Ovary (tissue), 9 donors: Measurements from ENCODE around the gene HAGH. TPM values are rescaled to one million over a fixed set of nuclear protein-coding genes. Genes with fewer than 3 reads are reported as not detected.

Experiments
- DNase-seq, 5 donors: peaks; one replicate each; pipeline ENCODE4 v3.0.0-alpha.2; 2019 to 2020
- H3K27ac ChIP-seq, 2 donors: fragments of 200-600 bp; one replicate each; pipeline versions ENCODE4 v1.5.1 to v1.8.0; 2019 to 2022
- H3K27me3 ChIP-seq: fragments of 200-600 bp; one replicate; pipeline ENCODE4 v1.8.0; 2022
- H3K36me3 ChIP-seq: fragments of 200-600 bp; sonication (generic); one replicate; pipeline ENCODE4 v1.5.1; 2019
- H3K4me1 ChIP-seq: one replicate; pipeline ENCODE4 v1.8.1; 2013; ENCODE audit warnings: mild to moderate bottlenecking, moderate library complexity; ENCODE audit not compliant: insufficient read depth
- H3K4me3 ChIP-seq: fragments of 200-600 bp; sonication (generic); one replicate; pipeline ENCODE4 v1.5.1; 2017
- H3K9me3 ChIP-seq, 2 donors: fragments of 200-600 bp in 1 of 2; sonication (generic) in 1 of 2; one replicate each; pipeline versions ENCODE4 v1.5.1 to v1.8.1; 2013 to 2019; ENCODE audit warnings: mild to moderate bottlenecking in 1 of 2, moderate library complexity in 1 of 2
- EP300 ChIP-seq: sonication (generic); formaldehyde crosslinking; IDR thresholded peaks from one replicate; pipeline ENCODE4 v1.6.1; 2017; ENCODE audit warnings: antibody characterized with exemption
- POLR2A ChIP-seq: fragments of 450-650 bp; IDR thresholded peaks from one replicate; pipeline ENCODE4 v1.6.1; 2017; ENCODE audit warnings: antibody characterized with exemption, mild to moderate bottlenecking, moderate library complexity
- WGBS, 3 donors: extraction: QIAGEN DNeasy Blood & Tissue Kit in 1 of 3; methylation state at CpG; one replicate each; pipeline versions ENCODE4 v1.1.5 to v1.1.7; 2013 to 2017; 5-methylcytosine and 5-hydroxymethylcytosine counted together
- intact Hi-C, 4 donors: fragments of 100-400 bp; cut with DNase I; formaldehyde crosslinking; loops; one replicate each; pipeline versions ENCODE4 v1.11.0 to v1.15.1; 2022 to 2023
- polyA plus RNA-seq, 2 donors: library from polyadenylated mRNA; stranded (reverse); fragments of 200-250 nt in 1 of 2; fragments of 350-450 nt in 1 of 2; fragmentation: Illumina TruSeq in 1 of 2; extraction: RNeasy Lipid Tissue Mini Kit (QIAGEN cat#74804) in 1 of 2; gene quantifications; one replicate each; pipeline ENCODE4 v1.2.3, GENCODE V29; 2013 to 2014
- total RNA-seq, 7 donors: library from RNA; depleted of rRNA in 2 of 7; stranded (reverse); fragments of >200 nt in 2 of 7; fragmentation: NEBNext Ultra II Directional in 3 of 7; extraction: Animal tissue kit (Norgen Biotek cat#: 25700) in 3 of 7; gene quantifications; one replicate each; pipeline versions ENCODE4 v1.1.0 to v1.2.4, GENCODE V29; 2016 to 2023
- TF ChIP-seq, protein P1 (sequence below), 3 donors: fragments of 450-650 bp in 2 of 3; fragments of 200-600 bp in 1 of 3; IDR thresholded peaks; one replicate each; pipeline versions ENCODE4 v1.5.1 to v1.8.0; 2016 to 2022; ENCODE audit warnings: antibody characterized with exemption in 3 of 3, mild to moderate bottlenecking in 1 of 3
- donor health status: DM: no; HTN: no; CAD: no; lungs with moderate emphysema.
- donor health status: DM: no; HTN: no; CAD: no.
- donor health status: Bipolar disorder and iron deficiency.
- donor health status: DM: yes; HTN: yes; CAD: no.
- donor health status: DM: no; HTN: no; CAD: no.
- donor health status: DM: yes; HTN: yes; CAD: no.

Gene HAGH
- total and polyA plus RNA-seq, 9 donors, result 7.7 to 70.2 (median 37.0) TPM

DNA sequence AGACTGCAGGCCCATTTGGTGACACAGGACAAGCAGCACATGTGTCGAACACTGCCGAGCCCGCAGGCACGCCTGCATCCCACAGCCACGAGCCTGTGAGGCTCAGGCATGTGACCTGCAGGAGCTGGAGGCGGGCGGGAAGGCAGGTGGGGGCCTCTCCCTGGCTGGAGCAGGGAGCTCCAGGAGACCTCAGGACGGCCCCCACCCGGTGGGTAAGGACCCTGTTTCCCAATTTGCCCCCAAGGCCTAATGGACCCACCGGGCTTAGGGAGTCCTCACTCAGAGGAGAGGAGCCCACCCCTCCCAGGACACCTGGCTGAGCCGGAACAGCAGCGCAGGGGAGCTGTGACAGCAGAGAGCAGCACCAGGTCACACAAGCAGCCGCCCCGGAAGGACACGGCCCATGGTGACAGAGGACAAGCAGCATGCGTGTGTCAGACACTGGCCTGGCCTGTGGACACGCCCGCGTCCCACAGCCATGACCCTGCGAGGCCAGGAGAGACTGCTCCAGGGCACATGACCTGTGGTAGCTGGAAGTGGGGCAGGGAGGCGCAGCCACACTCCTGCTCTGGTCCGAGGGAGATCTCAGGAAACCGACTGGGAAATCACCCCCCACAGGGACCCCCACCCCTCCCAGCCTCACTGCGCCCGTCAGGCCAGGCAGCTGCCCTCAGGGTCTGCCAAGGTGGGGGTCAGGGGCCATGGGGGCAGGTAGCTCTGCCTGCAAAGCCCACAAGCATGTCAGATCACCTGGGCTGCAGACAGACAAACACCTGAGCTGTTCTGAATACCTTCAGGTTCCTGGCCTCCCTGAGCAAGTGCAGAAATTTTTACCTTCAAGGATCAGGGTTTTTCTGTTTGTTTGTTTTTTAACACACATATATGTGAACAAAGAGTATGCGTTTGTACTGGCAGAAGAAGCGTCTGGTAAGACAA is 46.6 kb downstream of the HAGH start:
- H3K27ac ChIP-seq, result no peak overlapping the region
- TF ChIP-seq EP300 (no peak), POLR2A (no peak)
- TF ChIP-seq, protein P1, sequence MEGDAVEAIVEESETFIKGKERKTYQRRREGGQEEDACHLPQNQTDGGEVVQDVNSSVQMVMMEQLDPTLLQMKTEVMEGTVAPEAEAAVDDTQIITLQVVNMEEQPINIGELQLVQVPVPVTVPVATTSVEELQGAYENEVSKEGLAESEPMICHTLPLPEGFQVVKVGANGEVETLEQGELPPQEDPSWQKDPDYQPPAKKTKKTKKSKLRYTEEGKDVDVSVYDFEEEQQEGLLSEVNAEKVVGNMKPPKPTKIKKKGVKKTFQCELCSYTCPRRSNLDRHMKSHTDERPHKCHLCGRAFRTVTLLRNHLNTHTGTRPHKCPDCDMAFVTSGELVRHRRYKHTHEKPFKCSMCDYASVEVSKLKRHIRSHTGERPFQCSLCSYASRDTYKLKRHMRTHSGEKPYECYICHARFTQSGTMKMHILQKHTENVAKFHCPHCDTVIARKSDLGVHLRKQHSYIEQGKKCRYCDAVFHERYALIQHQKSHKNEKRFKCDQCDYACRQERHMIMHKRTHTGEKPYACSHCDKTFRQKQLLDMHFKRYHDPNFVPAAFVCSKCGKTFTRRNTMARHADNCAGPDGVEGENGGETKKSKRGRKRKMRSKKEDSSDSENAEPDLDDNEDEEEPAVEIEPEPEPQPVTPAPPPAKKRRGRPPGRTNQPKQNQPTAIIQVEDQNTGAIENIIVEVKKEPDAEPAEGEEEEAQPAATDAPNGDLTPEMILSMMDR (IDR thresholded peaks at IDR 0.05), result no peak
- H3K4me1 ChIP-seq, result peaks cover 8% of the 10 kb centered on the region
- H3K4me3 ChIP-seq, result no peak overlapping the region
- no peaks in the 10 kb centered on the region for H3K36me3 ChIP-seq
- 73 to 77% (median 76%) methylated on average over 18 to 27 of the region's 27 CpGs for WGBS, 3 donors
- no peaks in the 10 kb centered on the region for H3K9me3 ChIP-seq
- H3K27me3 ChIP-seq, result no peaks in the 10 kb centered on the region
- intact Hi-C loops, result no loop called here
- DNase-seq, result peak in 3 of 5 donors; percentile 27 to 47 (median 43)

DNA sequence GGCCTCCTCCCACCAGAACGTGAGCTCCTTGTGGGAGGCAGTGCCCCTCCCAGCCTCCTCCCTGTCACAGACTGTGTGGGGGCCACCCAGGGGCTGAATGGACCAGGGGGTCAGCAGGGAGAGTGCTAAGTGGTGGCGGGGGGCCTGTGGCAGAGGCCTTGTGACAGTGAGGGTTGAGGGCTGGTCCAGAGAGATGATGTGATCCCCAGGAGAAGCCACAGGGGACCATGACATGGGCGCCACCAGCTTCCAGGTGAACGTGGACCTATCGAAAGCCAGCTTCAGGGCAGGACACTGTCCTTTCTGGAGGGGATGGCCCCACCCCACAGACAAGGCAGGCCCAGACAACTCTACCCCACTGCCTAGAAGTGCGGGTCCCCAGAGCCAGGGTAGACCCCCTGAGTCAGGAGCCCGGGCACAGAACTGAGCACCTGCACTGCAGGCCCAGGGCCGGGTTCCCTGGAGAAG is 47.4 kb downstream of the HAGH start:
- Histone ChIP-seq H3K4me3 (no peak overlapping the region), H3K27me3 (no peaks in the 10 kb centered on the region), H3K9me3 (no peaks in the 10 kb centered on the region), H3K4me1 (peaks cover 8% of the 10 kb centered on the region), H3K36me3 (no peaks in the 10 kb centered on the region), H3K27ac (no peak overlapping the region)
- 72 to 81% (median 80%) methylated on average over 6 to 8 of the region's 8 CpGs for WGBS, 3 donors
- DNase-seq, result peak in 1 of 5 donors; percentile 33
- TF ChIP-seq EP300, result no peak
- TF ChIP-seq, protein P1 (IDR thresholded peaks at IDR 0.05), result no peak
- TF ChIP-seq POLR2A, result no peak
- intact Hi-C loops, result no loop called here

- Histone ChIP-seq H3K4me3 (no peak overlapping the region), H3K36me3 (no peaks in the 10 kb centered on the region), H3K9me3 (no peaks in the 10 kb centered on the region), H3K27me3 (no peaks in the 10 kb centered on the region), H3K4me1 (peaks cover 15% of the 10 kb centered on the region), H3K27ac (no peak overlapping the region)
- WGBS, 3 donors, result 81 to 82% (median 81%) methylated on average over 33 to 34 of the region's 34 CpGs
- TF ChIP-seq, protein P1 (IDR thresholded peaks at IDR 0.05), result no peak
- no peak for TF ChIP-seq POLR2A
- no peak for TF ChIP-seq EP300
- intact Hi-C loops, result no loop called here
- DNase-seq, result peak in 3 of 5 donors; percentile 16 to 43 (median 28)
These were observed 48.1 kb downstream of the HAGH start for GRCh38 chr16:1778200-1779179.
